Prostate gland (tissue), 2 donors: ENCODE measurements around the gene KCNQ1.

Source experiments
- CTCF ChIP-seq, 4 experiments: fragments of 200-600 bp in 2 of 4; fragments of 450-650 bp in 2 of 4; sonication (generic) in 2 of 4; IDR thresholded peaks; 1 replicate in 3 of 4; 2 replicates in 1 of 4; pipeline ENCODE4 v1.5.1; 2016 to 2019; ENCODE audit warnings: antibody characterized with exemption in 4 of 4, mild to moderate bottlenecking in 2 of 4, moderate library complexity in 2 of 4
- POLR2A ChIP-seq: fragments of 450-650 bp; IDR thresholded peaks from one replicate; pipeline ENCODE4 v1.6.1; 2016; ENCODE audit warnings: antibody characterized with exemption, mild to moderate bottlenecking
- POLR2AphosphoS5 ChIP-seq: sonication (generic); formaldehyde crosslinking; IDR thresholded peaks from one replicate; pipeline ENCODE4 v1.6.1; 2017; ENCODE audit warnings: antibody characterized with exemption

GRCh38 chr11:2844116-2844842 lies 399.5 kb downstream of the KCNQ1 start:
- no peak for TF ChIP-seq POLR2A
- TF ChIP-seq CTCF (IDR thresholded peaks at IDR 0.05): no peak
- TF ChIP-seq POLR2AphosphoS5: no peak
